HG03066 (cell line): ENCODE results near the gene RBM5.

ENCODE experiments used
- ATAC-seq: cut with Tn5 transposase; IDR thresholded peaks from one replicate; pipeline ENCODE4 v1.9.1; 2021; ENCODE audit warnings: low read depth; ENCODE audit not compliant: unreplicated experiment

RBM5 gene

GRCh38 chr3:50158530-50159146 is 69.9 kb downstream of the RBM5 start:
- ATAC-seq, result no peak

- no peak for ATAC-seq
Observed at GRCh38 chr3:50160561-50160983, 71.9 kb downstream of the RBM5 start.

- no peak for ATAC-seq
Observed at GRCh38 chr3:50161320-50161719, 72.6 kb downstream of the RBM5 start.

GRCh38 chr3:50162034-50162883 is 73.5 kb downstream of the RBM5 start:
- no peak for ATAC-seq

- no peak for ATAC-seq
Observed at GRCh38 chr3:50163572-50164455, 75.1 kb downstream of the RBM5 start.

- ATAC-seq, result no peak
Observed at GRCh38 chr3:50164481-50164880, 75.8 kb downstream of the RBM5 start.

- ATAC-seq, result no peak
Observed at GRCh38 chr3:50164984-50165909, 76.5 kb downstream of the RBM5 start.

GRCh38 chr3:50165910-50166538 is 77.3 kb downstream of the RBM5 start:
- ATAC-seq, result no peak

GRCh38 chr3:50166620-50167019 is 77.9 kb downstream of the RBM5 start:
- ATAC-seq, result no peak

GRCh38 chr3:50167069-50167840 is 78.5 kb downstream of the RBM5 start:
- no peak for ATAC-seq

- no peak for ATAC-seq
Observed at GRCh38 chr3:50167841-50168209, 79.1 kb downstream of the RBM5 start.

GRCh38 chr3:50168388-50168787 is 79.7 kb downstream of the RBM5 start:
- ATAC-seq, result no peak
